Smooth muscle cell of the brain vasculature (primary cell): ENCODE measurements around the gene PCK2.
"Not testable (repeated sequence)": the region's sequence is repeated elsewhere in the genome, so short reads cannot be mapped to it uniquely, and the experiment has no call there.

Experiments used
- DNase-seq: peaks from one replicate; pipeline ENCODE4 v3.0.0-alpha.2; 2012; ENCODE audit warnings: low read depth, low spot score

Gene PCK2

DNA sequence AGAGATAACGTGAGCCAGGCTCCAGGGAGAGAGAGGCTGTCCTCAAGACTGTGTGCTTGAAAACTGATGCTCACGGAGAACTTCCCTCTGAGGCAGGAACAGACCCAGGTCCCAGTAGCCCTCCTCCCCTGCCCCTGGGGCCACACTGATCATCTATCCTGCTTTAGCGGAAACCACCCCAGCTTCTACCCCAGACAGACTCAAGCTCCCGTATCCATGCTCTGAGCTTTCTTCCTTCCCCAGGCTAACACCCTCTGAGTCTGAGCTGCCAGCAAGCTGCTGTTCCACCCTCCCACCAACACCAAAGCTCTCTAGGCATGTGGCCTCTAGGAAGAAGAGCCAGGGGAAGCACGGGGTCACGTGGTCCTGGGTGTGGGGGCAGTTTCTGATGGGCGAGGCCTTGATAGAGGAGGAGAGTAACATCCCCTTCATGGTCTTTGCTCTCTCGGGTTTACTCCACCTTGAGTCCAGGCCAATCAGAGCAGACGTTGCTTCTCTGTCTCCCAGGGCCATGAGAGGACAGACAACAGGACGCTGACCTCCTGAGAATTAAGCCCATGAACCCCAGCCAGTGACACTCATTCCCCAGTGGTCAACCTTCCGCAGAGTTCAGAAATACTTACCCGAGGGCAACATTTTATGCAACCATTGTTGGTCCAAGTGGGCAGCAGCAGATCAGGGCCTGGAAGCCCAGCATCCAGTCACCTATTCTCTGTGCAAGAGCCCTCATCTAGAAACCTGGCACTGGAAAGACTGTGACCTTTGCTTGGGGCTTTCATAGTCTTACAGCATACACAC lies 1.4 kb downstream of the PCK2 start:
- DNase-seq, result no peak

GRCh38 chr14:24096545-24097181 lies 2.6 kb downstream of the PCK2 start:
- no peak for DNase-seq

- DNase-seq, result no peak
Measured at GRCh38 chr14:24098229-24098926, 4.3 kb downstream of the PCK2 start.

GRCh38 chr14:24098927-24099813 lies 5.1 kb downstream of the PCK2 start:
- DNase-seq, result no peak

DNA sequence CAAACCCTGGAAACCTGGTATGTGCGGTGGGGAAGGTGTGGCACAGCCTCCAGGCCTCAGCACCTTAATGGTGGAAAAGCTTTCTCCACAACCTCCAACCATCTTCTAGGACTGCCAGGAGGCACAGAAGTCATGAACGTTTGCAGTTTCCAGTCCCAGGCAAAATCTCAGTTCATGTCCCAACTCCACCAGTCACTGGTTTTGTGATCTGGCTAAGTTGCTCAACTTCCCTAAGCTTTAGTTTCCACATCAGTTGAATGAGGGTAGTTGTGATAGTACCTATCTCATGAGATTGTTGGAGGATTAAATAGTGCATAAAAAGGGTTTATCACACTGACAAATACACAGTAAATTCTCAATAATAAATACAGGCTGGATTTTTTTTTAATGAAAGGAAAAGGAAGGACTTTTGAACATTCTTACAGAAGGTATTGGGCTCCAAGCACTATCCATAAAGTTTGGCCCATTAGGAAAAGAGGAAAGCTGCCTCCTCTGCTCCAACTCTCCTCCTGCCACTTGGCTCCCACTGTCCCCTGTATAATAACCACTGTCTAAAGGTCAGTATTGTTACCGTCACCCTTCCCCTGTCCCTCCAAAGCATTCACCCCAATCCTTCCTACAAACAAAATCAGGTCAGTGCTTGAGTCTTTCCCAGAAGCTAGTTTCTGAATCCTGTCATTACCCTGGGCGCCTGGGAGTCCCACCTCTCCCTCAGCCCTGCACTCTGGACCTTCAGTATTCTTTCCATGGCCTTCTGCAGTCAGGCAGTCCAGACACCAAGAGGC lies 6.3 kb downstream of the PCK2 start:
- DNase-seq, result no peak

GRCh38 chr14:24100982-24101494 lies 6.9 kb downstream of the PCK2 start:
- DNase-seq, result no peak

GRCh38 chr14:24102357-24103048 lies 8.4 kb downstream of the PCK2 start:
- no peak for DNase-seq

DNA sequence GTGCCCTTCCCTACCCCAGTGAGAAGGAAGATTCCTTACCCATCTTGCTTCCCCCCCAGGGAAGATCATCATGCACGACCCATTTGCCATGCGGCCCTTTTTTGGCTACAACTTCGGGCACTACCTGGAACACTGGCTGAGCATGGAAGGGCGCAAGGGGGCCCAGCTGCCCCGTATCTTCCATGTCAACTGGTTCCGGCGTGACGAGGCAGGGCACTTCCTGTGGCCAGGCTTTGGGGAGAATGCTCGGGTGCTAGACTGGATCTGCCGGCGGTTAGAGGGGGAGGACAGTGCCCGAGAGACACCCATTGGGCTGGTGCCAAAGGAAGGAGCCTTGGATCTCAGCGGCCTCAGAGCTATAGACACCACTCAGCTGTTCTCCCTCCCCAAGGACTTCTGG lies 9.3 kb downstream of the PCK2 start:
- no peak for DNase-seq

DNA sequence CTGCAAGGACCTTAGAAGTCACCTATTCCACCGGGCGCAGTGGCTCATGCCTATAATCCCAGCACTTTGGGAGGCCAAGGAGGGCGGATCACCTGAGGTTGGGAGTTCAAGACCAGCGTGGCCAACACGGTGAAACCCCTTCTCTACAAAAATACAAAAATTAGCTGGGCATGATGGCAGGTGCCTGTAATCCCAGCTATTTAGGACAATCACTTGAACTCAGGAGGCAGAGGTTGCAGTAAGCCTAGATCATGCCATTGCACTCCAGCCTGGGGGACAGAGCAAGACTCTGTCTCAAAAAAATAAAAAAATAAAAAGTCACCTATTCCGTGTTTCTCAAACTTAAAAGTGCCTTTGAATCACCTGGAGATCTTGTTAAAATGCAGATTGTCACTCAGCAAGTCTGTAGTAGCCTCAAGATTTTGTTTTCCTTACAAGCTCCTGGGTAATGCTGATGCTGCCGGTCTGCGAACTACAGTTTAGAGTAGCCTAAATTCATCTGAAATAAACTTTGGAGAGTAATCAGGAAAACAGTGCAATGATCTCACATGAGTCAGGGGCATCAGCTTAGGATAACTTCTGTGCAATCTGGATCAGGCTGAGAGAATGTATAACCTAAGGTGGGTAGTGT lies 11.6 kb downstream of the PCK2 start:
- DNase-seq, result not testable (repeated sequence)

DNA sequence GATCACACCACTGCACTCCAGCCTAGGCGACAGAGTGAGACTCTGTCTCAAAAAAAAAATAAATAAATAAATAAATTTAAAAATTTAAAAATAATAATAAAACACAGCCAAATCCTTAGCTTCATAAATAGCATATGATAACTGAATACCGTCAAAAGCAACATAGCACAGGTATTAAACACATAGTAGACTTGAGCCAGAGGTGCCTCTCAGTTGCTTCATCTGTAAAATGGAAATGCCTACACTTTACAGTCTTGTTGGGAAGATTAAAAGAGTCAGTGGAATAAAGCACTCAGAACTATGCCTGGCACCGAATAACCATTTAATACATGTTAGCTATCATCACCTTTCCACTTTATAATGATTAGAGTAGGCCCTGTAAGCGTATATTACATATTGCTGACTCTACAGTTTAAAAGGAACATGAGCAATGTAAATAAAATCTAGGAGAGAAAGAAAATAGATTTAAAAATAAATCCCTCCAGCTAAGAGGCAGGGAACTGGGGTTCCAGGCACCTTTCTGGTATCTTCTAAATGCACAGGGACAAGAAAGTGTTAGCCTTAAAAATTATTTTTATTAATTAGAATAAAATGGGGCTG lies 12.7 kb downstream of the PCK2 start:
- no peak for DNase-seq

DNA sequence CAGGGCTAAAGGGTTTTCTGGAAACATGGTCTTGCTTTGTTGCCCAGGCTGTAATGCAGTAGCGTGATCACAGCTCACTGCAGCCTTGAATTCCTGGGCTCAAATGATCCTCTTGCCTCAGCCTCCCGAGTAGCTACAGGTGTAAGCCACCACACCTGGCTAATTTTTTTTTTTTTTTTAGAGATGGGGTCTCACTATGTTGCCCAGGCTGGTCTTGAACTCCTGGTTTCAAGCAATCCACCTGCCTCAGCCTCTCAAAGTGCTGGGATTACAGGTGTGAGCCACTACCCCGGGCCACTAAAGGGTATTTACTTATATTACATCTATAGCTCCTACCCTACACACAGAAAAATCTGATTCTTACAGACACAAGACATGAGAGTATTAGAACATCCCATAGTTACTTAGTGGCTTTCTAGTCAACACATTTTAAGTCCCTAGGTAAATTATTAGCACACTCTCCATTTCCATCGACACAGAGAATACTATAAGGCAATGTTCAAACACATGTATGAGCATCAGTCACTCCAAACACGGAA lies 14.3 kb downstream of the PCK2 start:
- DNase-seq, result no peak

DNA sequence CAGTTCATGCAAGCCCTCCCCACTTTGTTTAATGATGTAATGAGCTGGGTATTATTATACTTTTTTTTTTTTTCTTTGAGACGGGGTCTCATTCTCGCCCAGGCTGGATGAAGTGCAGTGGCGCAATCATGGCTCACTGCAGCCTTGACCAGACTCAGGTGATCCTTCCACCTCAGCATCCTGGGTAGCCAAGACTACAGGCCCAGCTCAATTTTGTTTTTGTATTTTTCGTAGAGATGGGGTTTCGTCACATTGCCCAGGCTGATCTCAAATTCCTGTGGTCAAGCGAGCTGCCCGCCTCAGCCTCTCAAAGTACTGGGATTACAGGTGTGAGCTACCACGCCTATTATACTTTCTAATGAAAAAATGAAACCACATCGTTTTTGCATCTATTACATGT lies 15.9 kb downstream of the PCK2 start:
- DNase-seq, result no peak

- DNase-seq, result no peak
Measured at GRCh38 chr14:24110523-24110922, 16.4 kb downstream of the PCK2 start.

DNA sequence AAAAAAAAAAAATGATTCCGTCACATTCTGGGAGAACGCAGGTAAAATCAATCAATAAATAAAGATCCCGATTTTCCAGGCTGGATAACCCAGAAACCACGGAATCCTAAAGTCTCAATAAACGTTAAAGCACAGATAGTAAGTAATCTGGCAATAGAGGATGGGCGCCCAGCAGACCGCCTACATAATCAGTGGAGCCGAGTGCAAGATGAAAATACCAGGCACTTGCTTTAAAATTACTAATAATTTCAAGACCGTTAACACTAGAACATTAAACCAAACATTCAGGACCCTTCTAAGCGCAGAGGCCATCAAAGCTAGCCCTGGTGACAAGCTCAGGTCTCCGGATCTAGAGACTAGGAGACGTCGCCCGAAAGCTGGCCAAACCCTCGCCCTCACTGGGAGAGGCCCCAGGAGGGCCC lies 19.3 kb downstream of the PCK2 start:
- no peak for DNase-seq

GRCh38 chr14:24113801-24114531 lies 19.9 kb downstream of the PCK2 start:
- DNase-seq, result peak; percentile 54

DNA sequence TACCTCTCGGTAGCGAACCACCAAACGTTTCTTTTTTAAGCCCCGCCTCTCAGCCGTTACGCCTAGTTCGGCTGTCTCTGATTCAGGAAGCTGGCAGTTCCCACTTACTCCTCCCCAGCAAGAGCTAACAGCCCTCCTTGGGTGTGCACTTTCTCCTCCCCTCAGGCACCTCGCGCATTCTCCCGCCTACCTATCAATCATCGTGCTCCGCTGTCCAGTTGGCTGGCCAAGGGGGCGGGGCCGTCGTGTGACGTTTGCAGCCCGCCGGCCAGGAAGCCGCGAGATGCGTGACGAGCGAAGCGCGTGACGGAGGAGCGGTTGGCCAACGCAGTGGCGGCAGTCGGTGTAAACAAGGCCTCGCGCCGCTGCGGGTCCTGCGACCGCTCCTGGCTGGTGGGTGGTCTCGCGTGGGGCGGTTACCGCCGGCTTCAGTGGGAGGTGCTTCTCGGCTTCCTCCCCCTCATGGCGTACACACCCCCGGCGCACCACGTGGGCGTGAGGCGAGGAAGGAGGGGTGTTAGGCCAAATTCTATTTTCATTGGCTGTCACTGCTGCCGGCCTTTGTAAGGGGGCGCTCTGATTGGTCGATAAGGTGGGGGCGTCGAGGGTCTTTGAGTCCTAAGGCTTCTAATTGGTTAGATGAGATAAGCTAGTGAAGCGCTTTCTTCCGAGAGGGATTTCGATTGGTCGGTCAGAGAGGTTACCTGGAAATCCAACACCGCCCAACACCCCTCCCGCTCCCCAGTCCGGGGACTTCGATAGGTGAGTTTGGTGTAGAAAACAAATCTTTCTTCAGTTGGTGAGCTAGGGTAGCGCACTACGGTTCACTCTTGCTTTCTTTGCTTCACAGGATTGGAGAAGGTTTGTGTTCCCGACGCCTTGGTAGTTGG lies 20.7 kb downstream of the PCK2 start, which contains the start of the genes DCAF11 and NRL:
Gene DCAF11, plus strand, starts transcription at position 246 of the 890 bp plus-strand sequence. CDS start 818 bp downstream, outside the sequence.
Gene NRL, minus strand, starts transcription at position 418 of the 890 bp plus-strand sequence. CDS start 32,101 bp downstream, outside the sequence.
- peak; percentile 98 for DNase-seq
